HCT116 (cell line): Measurements from ENCODE around the gene LIPT2. TPM values are rescaled to one million over a fixed set of nuclear protein-coding genes. Genes with fewer than 3 reads are reported as not detected.

Source experiments
- ATAC-seq: fragments of 200-7000 bp; cut with Tn5 transposase; 2 replicates; pipeline ENCODE4 v1.9.1; 2020; ENCODE audit warnings: mild to moderate bottlenecking, moderate library complexity
- BruUV-seq: library from RNA; stranded (reverse); fragments of 400-500 nt; replicated peaks from 2 replicates; lab custom pipeline; 2021; lab: Mats Ljungman, UMichigan
- CTCF ChIA-PET: fragments of 300-600 bp; sonication (Branson Sonifier 250); formaldehyde crosslinking; loops from one replicate; lab custom pipeline; 2021; ENCODE audit warnings: antibody characterized with exemption; lab: Charles Lee
- POLR2A ChIA-PET: fragments of 300-600, 350-600 bp; sonication (Branson Sonifier 250); formaldehyde crosslinking; loops from one replicate; lab custom pipeline; 2021; ENCODE audit warnings: antibody characterized with exemption; lab: Charles Lee
- RAD21 ChIA-PET, 2 experiments: fragments of 300-600 bp; sonication (Branson Sonifier 250); formaldehyde crosslinking; loops; one replicate each; lab custom pipeline; 2023; ENCODE audit warnings: low total read pairs in 2 of 2; ENCODE audit not compliant: uncharacterized antibody in 2 of 2, unreplicated experiment in 2 of 2, low non-redundant PET in 1 of 2; lab: Charles Lee
- DNase-seq: peaks from one replicate; pipeline ENCODE4 v3.0.0-alpha.2; 2010; ENCODE audit warnings: low read depth, low spot score
- H2AFZ ChIP-seq: fragments of 200-600 bp; shearing (Covaris generic), sonication (generic); 2 replicates; pipeline ENCODE4 v1.6.1; 2017; ENCODE audit warnings: low read depth, mixed run types, mixed read lengths, antibody characterized with exemption, low read length; ENCODE audit not compliant: poor library complexity, severe bottlenecking
- H3K27ac ChIP-seq: 2 replicates; pipeline ENCODE4 v1.5.1; 2012; ENCODE audit warnings: low read depth, low read length
- H3K27me3 ChIP-seq: fragments of 200-600 bp; sonication (generic); 2 replicates; pipeline ENCODE4 v1.6.1; 2016; ENCODE audit warnings: mixed run types, low read length, mixed read lengths; ENCODE audit not compliant: insufficient read depth
- H3K36me3 ChIP-seq, 2 experiments: fragments of 200-500 bp in 1 of 2; fragments of 200-600 bp in 1 of 2; sonication (Bioruptor generic) in 1 of 2; sonication (generic) in 1 of 2; 2 replicates each; pipeline versions ENCODE4 v1.5.1 to v1.6.1; 2014 to 2016; ENCODE audit warnings: low read length in 2 of 2, inconsistent platforms in 1 of 2, mixed read lengths in 1 of 2, mixed run types in 1 of 2; ENCODE audit not compliant: insufficient read depth in 2 of 2, control insufficient read depth in 1 of 2
- H3K4me1 ChIP-seq, 2 experiments: fragments of 200-600 bp in 1 of 2; sonication (generic) in 1 of 2; 2 replicates each; pipeline versions ENCODE4 v1.5.1 to v1.6.1; 2012 to 2017; ENCODE audit warnings: low read length in 2 of 2, inconsistent platforms in 1 of 2, mild to moderate bottlenecking in 1 of 2, mixed read lengths in 1 of 2, mixed run types in 1 of 2, moderate library complexity in 1 of 2; ENCODE audit not compliant: insufficient read depth in 2 of 2, control insufficient read depth in 1 of 2
- H3K4me2 ChIP-seq: fragments of 200-600 bp; sonication (generic); 2 replicates; pipeline ENCODE4 v1.6.1; 2017; ENCODE audit warnings: mixed run types, low read length, mixed read lengths
- H3K4me3 ChIP-seq, 2 experiments: fragments of 200-600 bp in 1 of 2; sonication (generic) in 1 of 2; replicated peaks in 1 of 2; 2 replicates each; pipeline ENCODE4 v1.5.1; 2011 to 2016; ENCODE audit warnings: low read length in 2 of 2, control low read depth in 1 of 2, low read depth in 1 of 2, mild to moderate bottlenecking in 1 of 2, mixed read lengths in 1 of 2, mixed run types in 1 of 2
- H3K79me2 ChIP-seq: fragments of 200-600 bp; sonication (generic); 2 replicates; pipeline ENCODE4 v1.6.1; 2017; ENCODE audit warnings: mild to moderate bottlenecking, mixed run types, low read length, moderate library complexity, mixed read lengths; ENCODE audit not compliant: insufficient read depth
- H3K9ac ChIP-seq: fragments of 200-600 bp; sonication (generic); 2 replicates; pipeline ENCODE4 v1.6.1; 2016; ENCODE audit warnings: low read length, mixed read lengths
- H3K9me2 ChIP-seq: fragments of 200-600 bp; sonication (generic), shearing (Covaris generic); 2 replicates; pipeline ENCODE4 v1.6.1; 2017; ENCODE audit warnings: mixed run types, mild to moderate bottlenecking, moderate library complexity; ENCODE audit not compliant: insufficient read depth
- H3K9me3 ChIP-seq, 2 experiments: fragments of 200-500 bp in 1 of 2; fragments of 200-600 bp in 1 of 2; sonication (Bioruptor generic) in 1 of 2; sonication (generic) in 1 of 2; 2 replicates each; pipeline ENCODE4 v1.6.1; 2014 to 2017; ENCODE audit warnings: low read length in 2 of 2, mixed read lengths in 2 of 2, inconsistent platforms in 1 of 2, low read depth in 1 of 2, mild to moderate bottlenecking in 1 of 2, mixed run types in 1 of 2, moderate library complexity in 1 of 2; ENCODE audit not compliant: control insufficient read depth in 1 of 2, insufficient read depth in 1 of 2
- H4K20me1 ChIP-seq: fragments of 200-600 bp; sonication (generic), shearing (Covaris generic); 2 replicates; pipeline ENCODE4 v1.6.1; 2017; ENCODE audit warnings: mixed run types, mild to moderate bottlenecking, moderate library complexity; ENCODE audit not compliant: insufficient read depth
- CEBPB ChIP-seq: IDR thresholded peaks from 2 replicates; pipeline ENCODE4 v1.6.1; 2012; ENCODE audit warnings: low read depth
- CTCF ChIP-seq, 3 experiments: fragments of 200-600 bp in 1 of 3; sonication (generic) in 1 of 3; IDR thresholded peaks in 2 of 3; conservative IDR thresholded peaks in 1 of 3; 2 replicates each; pipeline ENCODE4 v1.5.1; 2012 to 2017; ENCODE audit warnings: low read depth in 2 of 3, low read length in 2 of 3, antibody characterized with exemption in 1 of 3, borderline replicate concordance in 1 of 3, control low read depth in 1 of 3, mild to moderate bottlenecking in 1 of 3, mixed read lengths in 1 of 3, mixed run types in 1 of 3, moderate library complexity in 1 of 3; ENCODE audit not compliant: insufficient read depth in 1 of 3
- EGR1 ChIP-seq: IDR thresholded peaks from 2 replicates; pipeline ENCODE4 v1.6.1; 2012; ENCODE audit warnings: low read depth
- ELF1 ChIP-seq: IDR thresholded peaks from 2 replicates; pipeline ENCODE4 v1.6.1; 2012; ENCODE audit warnings: low read depth, borderline replicate concordance
- EZH2 ChIP-seq: fragments of 200-600 bp; sonication (generic); IDR thresholded peaks from 2 replicates; pipeline ENCODE4 v1.6.1; 2017; ENCODE audit warnings: antibody characterized with exemption, mixed run types
- EZH2phosphoT487 ChIP-seq: fragments of 200-600 bp; IDR thresholded peaks from 2 replicates; pipeline ENCODE4 v1.6.1; 2018; ENCODE audit warnings: antibody characterized with exemption, borderline replicate concordance
- FOSL1 ChIP-seq: IDR thresholded peaks from 2 replicates; pipeline ENCODE4 v1.6.1; 2012; ENCODE audit warnings: low read depth
- JUND ChIP-seq: IDR thresholded peaks from 2 replicates; pipeline ENCODE4 v1.6.1; 2012
- MAX ChIP-seq: IDR thresholded peaks from 2 replicates; pipeline ENCODE4 v1.6.1; 2012
- RAD21 ChIP-seq: IDR thresholded peaks from 2 replicates; pipeline ENCODE4 v1.6.1; 2012; ENCODE audit warnings: low read depth, mild to moderate bottlenecking
- SIN3A ChIP-seq: IDR thresholded peaks from 2 replicates; pipeline ENCODE4 v1.6.1; 2012; ENCODE audit warnings: low read depth
- SP1 ChIP-seq: IDR thresholded peaks from 2 replicates; pipeline ENCODE4 v1.6.1; 2012; ENCODE audit warnings: low read depth
- SRF ChIP-seq: IDR thresholded peaks from 2 replicates; pipeline ENCODE4 v1.6.1; 2012; ENCODE audit warnings: low read depth
- YY1 ChIP-seq: IDR thresholded peaks from 2 replicates; pipeline ENCODE4 v1.6.1; 2011; ENCODE audit warnings: low read length, low read depth, moderate library complexity, mild to moderate bottlenecking; ENCODE audit not compliant: insufficient replicate concordance; ENCODE audit errors: extremely low read depth
- ZNF274 ChIP-seq: fragments of 200-500 bp; sonication (Bioruptor generic); IDR thresholded peaks from 2 replicates; pipeline ENCODE4 v1.6.1; 2014; ENCODE audit warnings: mild to moderate bottlenecking, low read depth, low read length, inconsistent platforms
- intact Hi-C: fragments of 100-400 bp; cut with micrococcal nuclease; formaldehyde crosslinking; loops from 2 replicates; pipeline ENCODE4 v1.10.0; 2022
- total RNA-seq: library from RNA; stranded (reverse); gene quantifications from one replicate; pipeline ENCODE4 v1.2.1, GENCODE V29; 2021; ENCODE audit not compliant: unreplicated experiment

The LIPT2 gene
- total RNA-seq, 1 experiment from 2014 or later, result 3.4 TPM

GRCh38 chr11:74476536-74476935 is 17.0 kb downstream of the LIPT2 start:
- Histone ChIP-seq H4K20me1 (no peaks in the 10 kb centered on the region), H3K4me2 (no peak overlapping the region), H3K27ac (no peak overlapping the region), H3K27me3 (no peaks in the 10 kb centered on the region), H2AFZ (no peak overlapping the region), H3K9me2 (no peaks in the 10 kb centered on the region), H3K4me1 (no peaks in the 10 kb centered on the region), H3K36me3 (no peaks in the 10 kb centered on the region), H3K9me3 (no peaks in the 10 kb centered on the region), H3K4me3 (no peak overlapping the region), H3K79me2 (no peaks in the 10 kb centered on the region), H3K9ac (no peak overlapping the region)
- DNase-seq (no peak), ATAC-seq (no peak)
- RAD21 ChIA-PET, result no interaction called here
- TF ChIP-seq EGR1, result no peak
- no peak for TF ChIP-seq EZH2
- no peak for TF ChIP-seq ZNF274
- TF ChIP-seq SIN3A, result no peak
- TF ChIP-seq JUND, result no peak
- no peak for TF ChIP-seq ELF1
- TF ChIP-seq CTCF (IDR thresholded peaks at IDR 0.05 in 2 of 3, conservative IDR thresholded peaks at IDR 0.05 in 1 of 3; ENCODE audit: borderline replicate concordance in 1 of 3, insufficient read depth in 1 of 3, low read depth in 2 of 3, low read length in 2 of 3), result no peak
- no peak for TF ChIP-seq MAX
- TF ChIP-seq EZH2phosphoT487, result no peak
- TF ChIP-seq SP1, result no peak
- no peak for TF ChIP-seq RAD21
- no peak for TF ChIP-seq SRF
- TF ChIP-seq FOSL1, result no peak
- no peak for TF ChIP-seq YY1
- TF ChIP-seq CEBPB, result no peak
- intact Hi-C loops, result no loop called here
- no TSS peak for BruUV-seq
- CTCF ChIA-PET, result interaction anchor here (1.1 kb wide), 1 partner anchor 27 kb away, joined by 3 read pairs; no protein-coding TSS in a partner anchor
- POLR2A ChIA-PET, result no interaction called here
